WERI-Rb-1 (cell line): ENCODE measurements around the gene IFT81.

Experiments used
- DNase-seq: peaks from one replicate; pipeline ENCODE4 v3.0.0-alpha.2; 2020
- H3K27ac ChIP-seq: fragments of 250-450 bp; sonication (Bioruptor Pico); 2 replicates; pipeline ENCODE4 v1.5.1; 2020; ENCODE audit warnings: mild to moderate bottlenecking, moderate library complexity
- H3K27me3 ChIP-seq: fragments of 250-450 bp; sonication (Bioruptor Pico); 2 replicates; pipeline ENCODE4 v1.5.1; 2021; ENCODE audit warnings: mild to moderate bottlenecking, low read depth, moderate library complexity; ENCODE audit not compliant: insufficient read depth, severe bottlenecking
- H3K36me3 ChIP-seq: fragments of 250-450 bp; sonication (Bioruptor Pico); 2 replicates; pipeline ENCODE4 v1.5.1; 2020; ENCODE audit warnings: mild to moderate bottlenecking, moderate library complexity
- H3K4me3 ChIP-seq: 2 replicates; pipeline ENCODE4 v1.5.1; 2011; ENCODE audit warnings: low read depth, mild to moderate bottlenecking, control low read depth, low read length
- H3K9me3 ChIP-seq: fragments of 250-450 bp; sonication (Bioruptor Pico); 2 replicates; pipeline ENCODE4 v1.5.1; 2021; ENCODE audit warnings: mild to moderate bottlenecking, moderate library complexity; ENCODE audit not compliant: severe bottlenecking
- CTCF ChIP-seq: IDR thresholded peaks from 2 replicates; pipeline ENCODE4 v1.5.1; 2011; ENCODE audit warnings: low read depth, mild to moderate bottlenecking, control low read depth, inconsistent platforms, low read length

The IFT81 gene

GRCh38 chr12:110165540-110166159 is 41.5 kb downstream of the IFT81 start:
- Histone ChIP-seq H3K36me3 (peaks cover 19% of the 10 kb centered on the region), H3K4me3 (no peak overlapping the region), H3K9me3 (no peaks in the 10 kb centered on the region), H3K27ac (no peak overlapping the region), H3K27me3 (no peaks in the 10 kb centered on the region)
- TF ChIP-seq CTCF: no peak
- DNase-seq: no peak

- H3K27ac ChIP-seq: no peak overlapping the region
- H3K27me3 ChIP-seq: no peaks in the 10 kb centered on the region
- no peak for TF ChIP-seq CTCF
- peaks cover 13% of the 10 kb centered on the region for H3K36me3 ChIP-seq
- no peak for DNase-seq
- H3K4me3 ChIP-seq: no peak overlapping the region
- H3K9me3 ChIP-seq: peaks cover 3% of the 10 kb centered on the region
Observed at GRCh38 chr12:110168732-110169455, 44.7 kb downstream of the IFT81 start.

- H3K27ac ChIP-seq: no peak overlapping the region
- no peak for TF ChIP-seq CTCF
- no peak overlapping the region for H3K4me3 ChIP-seq
- DNase-seq: no peak
- H3K27me3 ChIP-seq: no peaks in the 10 kb centered on the region
- H3K9me3 ChIP-seq: peaks cover 3% of the 10 kb centered on the region
- peaks cover 10% of the 10 kb centered on the region for H3K36me3 ChIP-seq
Observed at GRCh38 chr12:110170535-110171185, 46.5 kb downstream of the IFT81 start.

- peaks cover 5% of the 10 kb centered on the region; the same call in 1 of the 2 replicates for H3K36me3 ChIP-seq
- no peak for TF ChIP-seq CTCF
Observed at GRCh38 chr12:110171186-110171538, 47.0 kb downstream of the IFT81 start.

GRCh38 chr12:110171636-110172035 is 47.5 kb downstream of the IFT81 start:
- peaks cover 3% of the 10 kb centered on the region for H3K9me3 ChIP-seq
- no peaks in the 10 kb centered on the region for H3K27me3 ChIP-seq
- H3K36me3 ChIP-seq: peaks cover 5% of the 10 kb centered on the region; the same call in 1 of the 2 replicates
- no peak for TF ChIP-seq CTCF
- DNase-seq: no peak
- 0 out of 2 replicates have a peak overlapping the region, but pooled peaks have one; percentile 7 for H3K27ac ChIP-seq
- H3K4me3 ChIP-seq: no peak overlapping the region

More at GRCh38 chr12:110171186-110171538, 47.0 kb downstream of the IFT81 start:
- Histone ChIP-seq H3K27me3 (no peaks in the 10 kb centered on the region), H3K4me3 (no peak overlapping the region), H3K27ac (0 out of 2 replicates have a peak overlapping the region, but pooled peaks have one; percentile 7), H3K9me3 (peaks cover 3% of the 10 kb centered on the region)
- DNase-seq: no peak
